ENCODE measurements around the gene ZC3H15.

The ZC3H15 gene

DNA sequence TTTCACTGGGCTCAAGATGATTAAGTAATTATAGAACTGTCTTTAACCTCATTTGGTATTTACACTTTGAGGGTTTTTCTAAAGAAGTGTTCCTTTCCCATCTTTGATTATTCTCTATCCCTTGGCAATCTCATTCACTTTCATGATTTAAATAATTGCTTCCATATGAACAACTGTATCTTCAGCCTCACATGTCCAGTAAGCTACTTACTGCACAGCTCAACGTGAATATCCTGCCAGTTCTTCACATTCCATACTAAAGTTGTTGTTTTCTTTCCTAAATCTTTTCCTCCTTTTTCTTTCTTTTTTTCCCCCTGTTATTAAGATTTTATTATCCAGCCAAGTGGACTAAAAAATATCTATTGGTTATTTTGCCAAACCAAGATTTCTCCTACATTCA lies 37.7 kb downstream of the ZC3H15 start:
- H3K27me3 ChIP-seq (replicated peaks; ENCODE audit: control insufficient read depth, insufficient read depth, low read length): no peaks in the 10 kb centered on the region
- H3K9me3 ChIP-seq (ENCODE audit: control insufficient read depth, low read length): no peaks in the 10 kb centered on the region
- no peak overlapping the region for H3K4me3 ChIP-seq (ENCODE audit: low read length)
- H3K4me1 ChIP-seq (ENCODE audit: control insufficient read depth, insufficient read depth, low read length): peaks cover 13% of the 10 kb centered on the region
- DNase-seq (ENCODE audit: low read depth): peak; percentile 48
- peaks cover 11% of the 10 kb centered on the region for H3K36me3 ChIP-seq (ENCODE audit: control insufficient read depth, insufficient read depth, low read length, severe bottlenecking)
- H3K9ac ChIP-seq (ENCODE audit: low read length): no peak overlapping the region

DNA sequence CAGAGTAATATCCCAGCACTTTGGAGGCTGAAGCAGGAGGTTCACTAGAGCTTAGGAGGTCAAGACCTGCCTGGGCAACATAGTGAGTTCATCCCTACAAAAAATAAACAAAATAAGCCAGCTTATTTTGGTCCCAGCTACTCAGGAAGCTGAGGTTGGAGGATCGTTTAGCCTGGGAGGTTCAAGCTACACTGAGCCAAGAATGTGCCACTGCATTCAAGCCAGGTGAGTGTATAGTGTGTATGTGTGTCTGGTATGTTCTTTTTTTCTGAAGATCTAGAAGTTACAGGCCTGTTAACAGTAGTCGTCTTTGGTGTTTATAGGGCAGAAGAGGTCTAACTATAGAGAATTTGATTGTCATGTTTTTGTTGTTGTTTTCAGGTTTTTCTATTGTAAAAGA lies 40.2 kb downstream of the ZC3H15 start:
- H3K36me3 ChIP-seq (ENCODE audit: control insufficient read depth, insufficient read depth, low read length, severe bottlenecking): peaks cover 4% of the 10 kb centered on the region
- H3K4me1 ChIP-seq (ENCODE audit: control insufficient read depth, insufficient read depth, low read length): peaks cover 20% of the 10 kb centered on the region
- no peaks in the 10 kb centered on the region for H3K9me3 ChIP-seq (ENCODE audit: control insufficient read depth, low read length)
- DNase-seq (ENCODE audit: low read depth): no peak
- H3K27me3 ChIP-seq (replicated peaks; ENCODE audit: control insufficient read depth, insufficient read depth, low read length): no peaks in the 10 kb centered on the region
- no peak overlapping the region for H3K9ac ChIP-seq (ENCODE audit: low read length)
- H3K4me3 ChIP-seq (ENCODE audit: low read length): no peak overlapping the region

DNA sequence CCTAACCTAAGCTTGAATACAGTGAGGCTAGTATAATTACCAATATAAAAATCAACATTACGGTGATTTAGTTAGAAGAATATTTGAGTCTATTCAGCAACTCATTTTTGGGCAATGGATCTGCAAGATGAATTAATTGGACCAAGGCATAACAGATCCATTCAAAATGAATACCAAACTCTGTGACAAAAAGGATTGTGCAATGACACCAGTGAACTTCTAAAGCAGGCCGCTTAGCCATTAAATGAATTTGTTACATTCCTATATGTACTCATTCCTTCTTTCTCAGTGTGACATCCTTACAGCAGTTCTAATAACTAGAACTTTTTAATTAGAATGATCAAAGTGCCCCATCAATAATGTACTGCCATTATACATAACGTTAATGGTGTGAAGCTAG lies 44.3 kb downstream of the ZC3H15 start:
- no peaks in the 10 kb centered on the region for H3K27me3 ChIP-seq (replicated peaks; ENCODE audit: control insufficient read depth, insufficient read depth, low read length)
- DNase-seq (ENCODE audit: low read depth): no peak
- H3K9ac ChIP-seq (ENCODE audit: low read length): no peak overlapping the region
- H3K36me3 ChIP-seq (ENCODE audit: control insufficient read depth, insufficient read depth, low read length, severe bottlenecking): no peaks in the 10 kb centered on the region
- peaks cover 30% of the 10 kb centered on the region for H3K4me1 ChIP-seq (ENCODE audit: control insufficient read depth, insufficient read depth, low read length)
- H3K9me3 ChIP-seq (ENCODE audit: control insufficient read depth, low read length): no peaks in the 10 kb centered on the region
- no peak overlapping the region for H3K4me3 ChIP-seq (ENCODE audit: low read length)

DNA sequence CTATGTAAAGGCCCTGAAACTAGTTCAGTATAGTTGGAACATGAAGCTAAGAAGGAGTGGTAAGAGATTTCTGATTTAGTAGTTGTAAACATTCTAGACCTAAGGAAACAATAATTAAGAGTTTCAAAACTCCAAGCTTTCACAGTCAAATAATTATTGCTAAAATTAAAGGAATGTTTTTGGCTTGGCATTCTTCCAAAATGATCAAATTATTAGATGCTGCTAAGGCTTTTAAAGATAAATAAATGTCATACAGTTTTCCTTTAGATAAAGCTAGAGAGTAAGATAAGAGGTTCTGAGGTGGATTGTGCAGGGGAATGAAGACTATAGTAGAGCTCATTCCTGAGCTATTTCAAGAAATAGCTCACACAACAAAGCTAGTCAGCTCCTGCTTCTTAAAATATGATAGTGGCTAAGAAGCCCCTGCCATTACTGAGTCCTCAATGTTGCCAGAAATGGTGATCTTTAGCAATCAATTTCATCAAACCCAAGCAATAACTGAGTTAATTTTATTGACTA lies 45.3 kb downstream of the ZC3H15 start:
- Histone ChIP-seq H3K4me3 (ENCODE audit: low read length) (no peak overlapping the region), H3K4me1 (ENCODE audit: control insufficient read depth, insufficient read depth, low read length) (peaks cover 30% of the 10 kb centered on the region), H3K9ac (ENCODE audit: low read length) (no peak overlapping the region), H3K27me3 (replicated peaks; ENCODE audit: control insufficient read depth, insufficient read depth, low read length) (no peaks in the 10 kb centered on the region), H3K36me3 (ENCODE audit: control insufficient read depth, insufficient read depth, low read length, severe bottlenecking) (no peaks in the 10 kb centered on the region), H3K9me3 (ENCODE audit: control insufficient read depth, low read length) (no peaks in the 10 kb centered on the region)
- no peak for DNase-seq (ENCODE audit: low read depth)

DNA sequence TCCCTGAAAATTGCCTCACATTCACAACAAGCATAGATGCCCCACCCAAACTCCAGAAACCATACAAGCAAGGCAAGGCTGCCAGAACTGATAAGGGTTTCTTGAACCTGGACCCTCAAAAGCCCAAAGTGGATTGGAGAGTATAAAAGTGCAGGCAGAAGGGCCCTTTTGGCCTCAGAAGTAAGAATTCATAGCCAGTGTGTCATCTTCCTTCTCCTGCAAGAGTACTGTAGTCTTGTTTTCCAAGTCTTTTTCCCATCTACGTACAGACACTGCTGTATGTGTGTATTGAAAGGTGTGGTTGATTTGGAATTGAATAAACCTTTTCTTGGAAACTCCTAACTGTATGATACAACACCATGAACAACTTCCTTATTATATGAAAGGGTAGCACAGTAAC lies 46.8 kb downstream of the ZC3H15 start:
- Histone ChIP-seq H3K9ac (ENCODE audit: low read length) (no peak overlapping the region), H3K9me3 (ENCODE audit: control insufficient read depth, low read length) (no peaks in the 10 kb centered on the region), H3K4me3 (ENCODE audit: low read length) (peak overlapping the region; percentile 3), H3K36me3 (ENCODE audit: control insufficient read depth, insufficient read depth, low read length, severe bottlenecking) (no peaks in the 10 kb centered on the region), H3K27me3 (replicated peaks; ENCODE audit: control insufficient read depth, insufficient read depth, low read length) (no peaks in the 10 kb centered on the region), H3K4me1 (ENCODE audit: control insufficient read depth, insufficient read depth, low read length) (peaks cover 30% of the 10 kb centered on the region)
- DNase-seq (ENCODE audit: low read depth): no peak

DNA sequence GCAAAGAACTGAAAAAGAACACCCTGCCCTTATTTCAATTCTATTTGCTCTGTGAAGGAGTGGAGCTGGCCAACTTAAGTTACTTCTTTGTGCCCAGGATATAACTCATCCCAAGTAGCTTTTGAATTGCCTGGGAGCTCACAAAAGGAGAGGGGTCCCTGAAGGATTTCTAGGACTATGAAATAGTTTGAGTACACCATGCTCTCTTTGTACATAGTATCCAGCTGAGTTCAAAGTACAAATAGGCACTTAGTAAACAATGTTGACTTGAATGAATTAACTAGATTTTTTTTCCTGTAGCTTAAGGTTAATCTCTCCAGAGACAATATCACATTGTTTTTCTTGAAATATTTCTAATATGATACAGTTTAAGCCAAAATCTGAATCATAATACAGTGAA lies 47.7 kb downstream of the ZC3H15 start:
- Histone ChIP-seq H3K4me3 (ENCODE audit: low read length) (no peak overlapping the region), H3K36me3 (ENCODE audit: control insufficient read depth, insufficient read depth, low read length, severe bottlenecking) (no peaks in the 10 kb centered on the region), H3K9ac (ENCODE audit: low read length) (no peak overlapping the region), H3K9me3 (ENCODE audit: control insufficient read depth, low read length) (no peaks in the 10 kb centered on the region), H3K27me3 (replicated peaks; ENCODE audit: control insufficient read depth, insufficient read depth, low read length) (no peaks in the 10 kb centered on the region), H3K4me1 (ENCODE audit: control insufficient read depth, insufficient read depth, low read length) (peaks cover 30% of the 10 kb centered on the region)
- DNase-seq (ENCODE audit: low read depth): no peak

DNA sequence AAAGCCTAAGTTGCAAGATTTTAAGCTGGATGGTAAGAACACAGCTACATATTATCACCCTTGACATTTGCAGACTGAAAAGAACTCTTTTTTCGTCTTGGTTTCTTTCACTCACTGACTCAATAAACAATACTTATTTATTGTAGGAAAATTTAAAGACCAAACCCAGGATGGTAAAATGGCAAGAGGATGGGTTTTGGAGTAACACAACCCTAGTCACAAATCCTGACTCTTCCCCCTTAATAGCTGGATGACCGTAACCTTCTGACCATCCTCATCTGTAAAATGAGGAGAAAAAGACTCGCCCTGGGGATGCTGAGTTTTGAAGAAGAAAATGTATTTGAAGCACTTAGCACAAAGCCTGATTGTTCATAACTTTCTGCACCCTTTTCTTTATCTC lies 48.3 kb downstream of the ZC3H15 start:
- DNase-seq (ENCODE audit: low read depth): no peak
- Histone ChIP-seq H3K9me3 (ENCODE audit: control insufficient read depth, low read length) (no peaks in the 10 kb centered on the region), H3K9ac (ENCODE audit: low read length) (no peak overlapping the region), H3K27me3 (replicated peaks; ENCODE audit: control insufficient read depth, insufficient read depth, low read length) (no peaks in the 10 kb centered on the region), H3K36me3 (ENCODE audit: control insufficient read depth, insufficient read depth, low read length, severe bottlenecking) (no peaks in the 10 kb centered on the region), H3K4me3 (ENCODE audit: low read length) (no peak overlapping the region), H3K4me1 (ENCODE audit: control insufficient read depth, insufficient read depth, low read length) (peaks cover 30% of the 10 kb centered on the region)

DNA sequence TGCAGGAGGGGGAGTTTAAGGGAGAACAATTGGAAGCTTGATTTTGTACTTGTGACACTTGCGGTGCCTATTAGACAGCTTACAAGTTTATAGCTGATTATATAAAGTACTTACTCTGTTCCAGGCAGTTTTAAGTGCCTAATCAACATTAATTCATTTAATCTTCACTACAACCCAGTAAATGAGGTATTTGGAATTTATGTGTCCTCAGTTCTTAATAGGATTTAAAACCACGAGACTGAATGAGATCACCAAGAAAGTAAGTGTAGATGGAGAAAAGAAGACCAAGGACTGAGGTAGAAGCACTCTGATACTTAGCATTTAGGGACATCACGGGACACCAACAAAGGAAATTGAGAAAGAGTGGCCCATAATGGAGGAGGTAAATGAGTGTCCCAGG lies 49.8 kb downstream of the ZC3H15 start:
- no peaks in the 10 kb centered on the region for H3K27me3 ChIP-seq (replicated peaks; ENCODE audit: control insufficient read depth, insufficient read depth, low read length)
- H3K9me3 ChIP-seq (ENCODE audit: control insufficient read depth, low read length): no peaks in the 10 kb centered on the region
- DNase-seq (ENCODE audit: low read depth): no peak

DNA sequence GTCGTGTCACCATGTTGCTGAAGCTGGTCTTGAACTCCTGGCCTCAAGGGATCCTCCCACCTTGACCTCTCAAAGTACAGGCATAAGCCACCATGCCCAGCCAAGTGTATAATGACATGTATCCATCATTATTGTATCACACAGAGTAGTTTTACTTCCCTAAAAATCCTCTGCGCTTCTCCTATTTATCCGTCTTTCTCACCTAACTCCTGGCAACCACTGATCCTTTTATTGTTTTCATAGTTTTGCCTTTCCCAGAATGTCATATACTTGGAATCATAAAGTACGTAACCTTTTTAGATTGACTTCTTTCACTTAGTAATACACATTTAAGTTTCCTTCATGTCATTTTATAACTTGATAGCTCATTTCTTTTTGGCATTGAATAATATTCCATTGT lies 51.0 kb downstream of the ZC3H15 start:
- DNase-seq (ENCODE audit: low read depth): no peak
- Histone ChIP-seq H3K36me3 (ENCODE audit: control insufficient read depth, insufficient read depth, low read length, severe bottlenecking) (no peaks in the 10 kb centered on the region), H3K9me3 (ENCODE audit: control insufficient read depth, low read length) (no peaks in the 10 kb centered on the region), H3K4me1 (ENCODE audit: control insufficient read depth, insufficient read depth, low read length) (peaks cover 35% of the 10 kb centered on the region), H3K4me3 (ENCODE audit: low read length) (no peak overlapping the region), H3K27me3 (replicated peaks; ENCODE audit: control insufficient read depth, insufficient read depth, low read length) (no peaks in the 10 kb centered on the region), H3K9ac (ENCODE audit: low read length) (no peak overlapping the region)

More for the DNA sequence above, 49.8 kb downstream of the ZC3H15 start:
- Histone ChIP-seq H3K4me3 (ENCODE audit: low read length) (no peak overlapping the region), H3K9ac (ENCODE audit: low read length) (no peak overlapping the region), H3K36me3 (ENCODE audit: control insufficient read depth, insufficient read depth, low read length, severe bottlenecking) (no peaks in the 10 kb centered on the region), H3K4me1 (ENCODE audit: control insufficient read depth, insufficient read depth, low read length) (peaks cover 30% of the 10 kb centered on the region)

DNA sequence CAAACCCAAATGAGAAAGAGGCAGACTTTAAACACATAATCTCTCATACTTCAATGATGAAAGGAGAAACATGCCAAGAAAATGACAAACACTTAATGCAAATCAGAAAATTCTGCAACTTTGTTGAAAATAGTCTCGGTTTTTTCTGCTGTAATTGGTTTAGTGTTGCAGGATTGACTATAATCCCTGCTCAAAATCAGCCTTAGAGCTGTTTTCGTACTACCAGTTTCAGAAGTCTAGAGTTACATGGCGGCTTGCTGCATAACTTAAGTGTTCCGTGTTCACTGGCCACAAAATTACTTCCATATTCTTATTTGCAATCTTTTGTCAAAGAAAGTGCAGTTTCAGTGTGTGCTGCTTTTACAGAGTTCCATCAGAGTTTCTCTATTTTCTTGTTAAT lies 54.9 kb downstream of the ZC3H15 start:
- H3K27me3 ChIP-seq (replicated peaks; ENCODE audit: control insufficient read depth, insufficient read depth, low read length): no peaks in the 10 kb centered on the region
- H3K9ac ChIP-seq (ENCODE audit: low read length): no peak overlapping the region
- H3K9me3 ChIP-seq (ENCODE audit: control insufficient read depth, low read length): no peaks in the 10 kb centered on the region
- peaks cover 42% of the 10 kb centered on the region for H3K4me1 ChIP-seq (ENCODE audit: control insufficient read depth, insufficient read depth, low read length)
- peak; percentile 78 for DNase-seq (ENCODE audit: low read depth)
- no peaks in the 10 kb centered on the region for H3K36me3 ChIP-seq (ENCODE audit: control insufficient read depth, insufficient read depth, low read length, severe bottlenecking)
- H3K4me3 ChIP-seq (ENCODE audit: low read length): no peak overlapping the region

DNA sequence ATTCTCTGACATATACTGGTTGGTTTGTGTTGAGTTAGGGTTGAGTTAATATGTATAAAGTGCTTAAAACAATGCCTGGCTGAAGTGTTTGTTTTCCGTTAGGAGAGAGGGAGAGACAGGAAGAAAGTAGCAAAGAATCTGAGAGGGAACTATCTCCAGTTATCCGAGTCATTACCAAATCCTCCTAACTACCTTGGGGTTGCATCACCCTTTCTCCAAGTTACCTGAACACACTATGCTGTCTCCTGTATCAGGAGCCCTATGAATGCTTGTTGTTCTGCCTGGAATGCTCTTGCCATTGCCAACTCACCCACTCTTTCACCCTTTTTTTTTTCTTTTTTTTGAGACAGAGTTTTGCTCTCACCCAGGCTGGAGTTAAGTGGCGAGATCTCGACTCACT lies 55.9 kb downstream of the ZC3H15 start:
- H3K4me3 ChIP-seq (ENCODE audit: low read length): no peak overlapping the region
- H3K9me3 ChIP-seq (ENCODE audit: control insufficient read depth, low read length): no peaks in the 10 kb centered on the region
- H3K27me3 ChIP-seq (replicated peaks; ENCODE audit: control insufficient read depth, insufficient read depth, low read length): no peaks in the 10 kb centered on the region
- no peak for DNase-seq (ENCODE audit: low read depth)
- H3K4me1 ChIP-seq (ENCODE audit: control insufficient read depth, insufficient read depth, low read length): peaks cover 53% of the 10 kb centered on the region
- no peaks in the 10 kb centered on the region for H3K36me3 ChIP-seq (ENCODE audit: control insufficient read depth, insufficient read depth, low read length, severe bottlenecking)
- H3K9ac ChIP-seq (ENCODE audit: low read length): no peak overlapping the region

DNA sequence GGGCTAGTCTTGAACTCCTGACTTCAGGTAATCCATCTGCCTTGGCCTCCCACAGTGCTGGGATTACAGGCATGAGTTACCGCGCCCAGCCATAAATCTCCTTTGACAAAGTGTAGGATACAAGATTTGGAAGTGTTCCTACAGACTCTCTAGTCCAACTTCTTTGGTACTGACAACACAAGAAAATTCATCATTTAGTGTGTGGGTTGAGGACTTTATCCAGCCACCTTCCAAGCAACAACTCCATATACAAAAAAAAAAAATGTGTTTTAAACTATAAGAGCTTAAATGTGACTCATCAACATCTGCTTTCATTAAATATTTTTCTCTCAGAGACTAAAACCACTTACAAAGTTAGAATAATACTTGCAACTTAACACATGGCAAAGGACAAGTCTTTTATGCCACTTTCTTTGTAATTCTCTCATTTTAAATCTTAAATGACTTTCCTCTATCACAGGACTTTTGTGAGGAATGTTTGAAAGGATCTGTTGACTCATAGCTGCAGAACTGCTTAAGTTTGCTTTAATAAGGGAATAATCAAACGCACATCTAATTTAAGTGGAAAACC lies 57.6 kb downstream of the ZC3H15 start:
- no peaks in the 10 kb centered on the region for H3K36me3 ChIP-seq (ENCODE audit: control insufficient read depth, insufficient read depth, low read length, severe bottlenecking)
- H3K4me1 ChIP-seq (ENCODE audit: control insufficient read depth, insufficient read depth, low read length): peaks cover 58% of the 10 kb centered on the region
- H3K9ac ChIP-seq (ENCODE audit: low read length): peak overlapping the region; percentile 83
- peak; percentile 67 for DNase-seq (ENCODE audit: low read depth)
- H3K4me3 ChIP-seq (ENCODE audit: low read length): peak overlapping the region; percentile 66
- no peaks in the 10 kb centered on the region for H3K27me3 ChIP-seq (replicated peaks; ENCODE audit: control insufficient read depth, insufficient read depth, low read length)
- no peaks in the 10 kb centered on the region for H3K9me3 ChIP-seq (ENCODE audit: control insufficient read depth, low read length)

Data from adipocyte (in vitro differentiated cells).